GM23338 (cell line): ENCODE data around the gene ADAMTS20. TPM values are rescaled to one million over a fixed set of nuclear protein-coding genes. Genes with fewer than 3 reads are reported as not detected.

ENCODE experiments used
- CREB1 ChIP-seq: fragments of 250-450 bp; sonication (Bioruptor Pico); IDR thresholded peaks from 2 replicates; pipeline ENCODE4 v1.5.0; 2020; ENCODE audit warnings: low read depth, mild to moderate bottlenecking, moderate library complexity
- CTCF ChIP-seq, 2 experiments: fragments of 200-600 bp in 1 of 2; sonication (generic) in 1 of 2; conservative IDR thresholded peaks; 2 replicates each; pipeline versions ENCODE4 v1.5.1 to v1.6.1; 2016 to 2017; ENCODE audit warnings: antibody characterized with exemption in 2 of 2, low read depth in 2 of 2, mild to moderate bottlenecking in 2 of 2, moderate library complexity in 1 of 2
- POLR2AphosphoS5 ChIP-seq: IDR thresholded peaks from 2 replicates; pipeline ENCODE4 v1.6.1; 2016; ENCODE audit warnings: antibody characterized with exemption, low read depth
- REST ChIP-seq: IDR thresholded peaks from one replicate; pipeline ENCODE4 v1.6.1; 2018; ENCODE audit warnings: antibody characterized with exemption; ENCODE audit not compliant: unreplicated experiment
- ZNF331 ChIP-seq: fragments of 250-450 bp; sonication (Bioruptor Pico); IDR thresholded peaks from 2 replicates; pipeline ENCODE4 v1.5.0; 2020; ENCODE audit warnings: low read depth, mild to moderate bottlenecking, moderate library complexity
- ZNF462 ChIP-seq: fragments of 250-450 bp; sonication (Bioruptor Pico); IDR thresholded peaks from 2 replicates; pipeline ENCODE4 v1.5.0; 2020; ENCODE audit warnings: mild to moderate bottlenecking, moderate library complexity
- polyA plus RNA-seq: library from polyadenylated mRNA; unstranded; fragments of >200 nt; fragmentation: Nextera tagmentation; extraction: Ambion mirVana; gene quantifications from 2 replicates; pipeline ENCODE4 v1.2.1, GENCODE V29; 2016
- total RNA-seq: library from RNA; depleted of rRNA; stranded (reverse); fragments of >200 nt; shearing (Covaris generic); gene quantifications from 2 replicates; pipeline ENCODE4 v1.2.3, GENCODE V29; 2014

ADAMTS20 gene
- total and polyA plus RNA-seq, 2 experiments from 2014 or later = 2.0 to 9.3 TPM

- TF ChIP-seq ZNF462 (CRISPR knock-in tag) (no peak), REST (no peak), CREB1 (CRISPR knock-in tag) (no peak), POLR2AphosphoS5 (no peak), ZNF331 (CRISPR knock-in tag) (no peak), CTCF (conservative IDR thresholded peaks at IDR 0.05; ENCODE audit: low read depth in 2 of 2) (no peak)
Observed at GRCh38 chr12:43331935-43332334, 220.1 kb downstream of the ADAMTS20 start (continued).
